GM21723 (cell line): Measurements from ENCODE around the gene CDKAL1.
"Not testable (repeated sequence)": the region's sequence is repeated elsewhere in the genome, so short reads cannot be mapped to it uniquely, and the experiment has no call there.

Experiments used
- ATAC-seq: cut with Tn5 transposase; IDR thresholded peaks from one replicate; pipeline ENCODE4 v1.9.1; 2021; ENCODE audit warnings: mild to moderate bottlenecking, moderate library complexity; ENCODE audit not compliant: unreplicated experiment

The CDKAL1 gene

GRCh38 chr6:20632696-20633095 is 98.4 kb downstream of the CDKAL1 start:
- ATAC-seq = no peak

- no peak for ATAC-seq
Measured at GRCh38 chr6:20633566-20634340, 99.5 kb downstream of the CDKAL1 start.

- ATAC-seq = no peak
Measured at GRCh38 chr6:20639161-20639560, 104.9 kb downstream of the CDKAL1 start.

GRCh38 chr6:20640181-20640580 is 105.9 kb downstream of the CDKAL1 start:
- no peak for ATAC-seq

- ATAC-seq = no peak
Measured at GRCh38 chr6:20642441-20642840, 108.2 kb downstream of the CDKAL1 start.

GRCh38 chr6:20644667-20645370 is 110.6 kb downstream of the CDKAL1 start:
- ATAC-seq = no peak

GRCh38 chr6:20645572-20645971 is 111.3 kb downstream of the CDKAL1 start:
- ATAC-seq = not testable (repeated sequence)

GRCh38 chr6:20647585-20647984 is 113.3 kb downstream of the CDKAL1 start:
- no peak for ATAC-seq

- not testable (repeated sequence) for ATAC-seq
Measured at GRCh38 chr6:20649696-20650470, 115.6 kb downstream of the CDKAL1 start.

- no peak for ATAC-seq
Measured at GRCh38 chr6:20652299-20653084, 118.2 kb downstream of the CDKAL1 start.

- ATAC-seq = no peak
Measured at GRCh38 chr6:20653085-20653479, 118.8 kb downstream of the CDKAL1 start.

- ATAC-seq = no peak
Measured at GRCh38 chr6:20655317-20655716, 121.1 kb downstream of the CDKAL1 start.

GRCh38 chr6:20657274-20657800 is 123.1 kb downstream of the CDKAL1 start:
- no peak for ATAC-seq

- no peak for ATAC-seq
Measured at GRCh38 chr6:20658053-20658452, 123.8 kb downstream of the CDKAL1 start.

GRCh38 chr6:20658516-20658915 is 124.3 kb downstream of the CDKAL1 start:
- no peak for ATAC-seq

- no peak for ATAC-seq
Measured at GRCh38 chr6:20660534-20660933, 126.3 kb downstream of the CDKAL1 start.

- ATAC-seq = no peak
Measured at GRCh38 chr6:20661721-20662120, 127.5 kb downstream of the CDKAL1 start.

GRCh38 chr6:20664250-20664649 is 130.0 kb downstream of the CDKAL1 start:
- ATAC-seq = no peak

GRCh38 chr6:20665290-20665689 is 131.0 kb downstream of the CDKAL1 start:
- no peak for ATAC-seq

GRCh38 chr6:20669571-20670314 is 135.5 kb downstream of the CDKAL1 start:
- ATAC-seq = peak; percentile 90
